Natural killer cell treated with Interleukin-12 subunit alpha and Interleukin-12 subunit beta and Interleukin-15 and Interleukin-18, amount 100 ng/mL, for 72 hours (primary cell): ENCODE measurements around the gene PDE4D. TPM values are rescaled to one million over a fixed set of nuclear protein-coding genes. Genes with fewer than 3 reads are reported as not detected.
A peak's percentile ranks its signal among the peaks of the same experiment; 100 is the strongest.

Source experiments
- ATAC-seq, 2 donors: fragments of 150-1000 bp; cut with Tn5 transposase in 1 of 2; sonication (Bioruptor Pico), chemical (Tn5 transposase) in 1 of 2; 2 replicates each; pipeline ENCODE4 v1.10.0; 2021
- DNase-seq: peaks from one replicate; pipeline ENCODE4 v3.0.0; 2022; ENCODE audit warnings: low spot score
- H3K27ac Mint-ChIP-seq, 2 donors: 1 replicate in 1 of 2; 2 replicates in 1 of 2; pipeline ENCODE4 v1.8.0; 2022; ENCODE audit warnings: mixed read lengths in 2 of 2, mild to moderate bottlenecking in 1 of 2, moderate library complexity in 1 of 2
- H3K27me3 Mint-ChIP-seq, 2 donors: 1 replicate in 1 of 2; 2 replicates in 1 of 2; pipeline ENCODE4 v1.8.0; 2022; ENCODE audit warnings: mixed read lengths in 2 of 2
- H3K36me3 Mint-ChIP-seq: one replicate; pipeline ENCODE4 v1.8.0; 2022; ENCODE audit warnings: mixed read lengths
- H3K4me1 Mint-ChIP-seq, 2 donors: 1 replicate in 1 of 2; 2 replicates in 1 of 2; pipeline ENCODE4 v1.8.0; 2022; ENCODE audit warnings: low read depth in 2 of 2, mixed read lengths in 2 of 2, mild to moderate bottlenecking in 1 of 2
- H3K4me3 Mint-ChIP-seq: one replicate; pipeline ENCODE4 v1.8.0; 2022; ENCODE audit warnings: mixed read lengths
- H3K9me3 Mint-ChIP-seq: 2 replicates; pipeline ENCODE4 v1.8.0; 2022; ENCODE audit warnings: mixed read lengths
- total RNA-seq, 2 donors: library from RNA; stranded (reverse); gene quantifications; one replicate each; pipeline ENCODE4 v1.2.3, GENCODE V29; 2022

PDE4D gene
- total RNA-seq, 2 donors from 2014 or later, result 55.0 to 80.5 TPM

DNA sequence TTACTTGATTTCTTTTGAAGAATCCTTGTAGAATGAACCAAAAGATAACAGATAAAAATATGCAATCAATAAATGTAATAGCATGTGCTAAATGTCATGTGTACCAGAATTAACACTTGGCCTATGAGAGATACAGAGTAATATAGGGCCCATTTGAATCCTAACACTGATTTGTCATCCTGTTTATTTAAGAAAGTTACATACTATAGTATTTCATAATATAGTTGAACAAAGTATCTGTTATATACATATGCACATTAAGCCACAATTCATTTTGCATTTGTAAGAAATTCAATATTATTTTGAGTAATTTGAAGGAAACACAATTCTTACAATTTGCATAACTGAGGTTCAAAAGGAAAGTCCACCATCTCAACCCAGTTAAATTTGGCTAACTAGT is 389.5 kb downstream of the PDE4D start:
- Mint-ChIP-seq H3K4me1 (peaks cover 7 to 11% of the 10 kb centered on the region in 2 donors), H3K27me3 (peaks cover 6 to 13% of the 10 kb centered on the region in 2 donors), H3K9me3 (no peaks in the 10 kb centered on the region), H3K36me3 (no peaks in the 10 kb centered on the region), H3K4me3 (no peak overlapping the region), H3K27ac (no peak overlapping the region)
- ATAC-seq, result no peak
- DNase-seq, result no peak

GRCh38 chr5:59503220-59503619 is 390.3 kb downstream of the PDE4D start:
- Mint-ChIP-seq H3K9me3 (no peaks in the 10 kb centered on the region), H3K4me3 (no peak overlapping the region), H3K4me1 (peaks cover 7 to 14% of the 10 kb centered on the region in 2 donors), H3K36me3 (no peaks in the 10 kb centered on the region), H3K27ac (no peak overlapping the region), H3K27me3 (peaks cover 6 to 18% of the 10 kb centered on the region in 2 donors)
- DNase-seq (no peak), ATAC-seq (no peak)

GRCh38 chr5:59501316-59501715 is 392.2 kb downstream of the PDE4D start:
- Mint-ChIP-seq H3K4me3 (no peak overlapping the region), H3K27me3 (peaks cover 12 to 18% of the 10 kb centered on the region in 2 donors), H3K4me1 (peaks cover 7 to 14% of the 10 kb centered on the region in 2 donors), H3K36me3 (no peaks in the 10 kb centered on the region), H3K27ac (no peak overlapping the region), H3K9me3 (no peaks in the 10 kb centered on the region)
- no peak for DNase-seq
- no peak for ATAC-seq

DNA sequence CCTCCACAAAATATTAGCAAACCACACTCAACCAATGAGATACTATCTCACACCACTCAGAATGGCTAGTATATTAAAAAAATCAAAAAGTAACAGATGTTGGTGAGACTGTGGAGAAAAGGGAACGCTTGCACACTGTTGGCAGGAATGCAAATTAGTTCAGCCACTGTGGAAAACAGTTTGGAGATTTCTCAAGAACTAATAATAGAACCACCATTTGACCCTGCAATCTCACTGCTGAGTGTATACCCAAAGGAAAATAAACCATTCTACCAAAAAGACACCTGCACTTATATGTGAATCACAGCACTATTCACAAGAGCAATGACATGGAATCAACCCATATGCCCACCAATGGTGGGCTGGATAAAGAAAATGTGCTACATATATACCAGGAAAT is 393.5 kb downstream of the PDE4D start:
- Mint-ChIP-seq H3K36me3 (no peaks in the 10 kb centered on the region), H3K4me3 (no peak overlapping the region), H3K27me3 (peaks cover 16 to 18% of the 10 kb centered on the region in 2 donors), H3K4me1 (peaks cover 6 to 12% of the 10 kb centered on the region in 2 donors), H3K9me3 (no peaks in the 10 kb centered on the region), H3K27ac (no peak overlapping the region)
- ATAC-seq (no peak), DNase-seq (no peak)

- DNase-seq (no peak), ATAC-seq (no peak)
- H3K4me1 Mint-ChIP-seq, result peaks cover 0 to 5% of the 10 kb centered on the region in 2 donors
- no peaks in the 10 kb centered on the region for H3K36me3 Mint-ChIP-seq
- no peak overlapping the region for H3K4me3 Mint-ChIP-seq
- peaks cover 18% of the 10 kb centered on the region in 2 donors for H3K27me3 Mint-ChIP-seq
- no peak overlapping the region for H3K27ac Mint-ChIP-seq
- H3K9me3 Mint-ChIP-seq, result no peaks in the 10 kb centered on the region
These were observed 396.3 kb downstream of the PDE4D start for GRCh38 chr5:59497207-59497606.

- Mint-ChIP-seq H3K9me3 (no peaks in the 10 kb centered on the region), H3K36me3 (no peaks in the 10 kb centered on the region), H3K27me3 (peaks cover 16 to 18% of the 10 kb centered on the region in 2 donors), H3K4me3 (no peak overlapping the region), H3K4me1 (peaks cover 0 to 5% of the 10 kb centered on the region in 2 donors), H3K27ac (no peak overlapping the region)
- DNase-seq (no peak), ATAC-seq (no peak)
These were observed 396.9 kb downstream of the PDE4D start for GRCh38 chr5:59496524-59497134.

DNA sequence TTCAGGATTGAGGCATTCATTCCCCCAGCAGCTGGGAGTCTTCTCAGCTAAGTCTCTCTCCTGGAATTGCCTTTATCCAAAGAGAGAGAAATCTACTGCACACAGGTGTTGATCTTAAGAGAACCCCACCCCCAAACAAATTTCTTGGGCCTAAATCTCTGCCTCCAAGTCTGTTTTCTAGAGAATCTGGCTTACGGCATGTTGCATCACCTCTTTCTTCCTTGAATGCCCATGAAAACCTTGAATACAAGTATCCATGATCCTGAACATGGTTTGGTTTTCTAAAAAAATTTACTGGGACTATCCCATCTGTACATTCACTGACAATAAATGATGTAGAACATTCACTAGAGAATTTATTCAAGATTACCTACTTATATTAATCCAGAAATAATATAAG is 401.6 kb downstream of the PDE4D start:
- no peak for DNase-seq
- no peak overlapping the region for H3K4me3 Mint-ChIP-seq
- H3K4me1 Mint-ChIP-seq, result no peaks in the 10 kb centered on the region
- no peaks in the 10 kb centered on the region for H3K9me3 Mint-ChIP-seq
- no peak for ATAC-seq
- peaks cover 0 to 9% of the 10 kb centered on the region in 2 donors for H3K27me3 Mint-ChIP-seq
- H3K36me3 Mint-ChIP-seq, result no peaks in the 10 kb centered on the region
- H3K27ac Mint-ChIP-seq, result no peak overlapping the region

DNA sequence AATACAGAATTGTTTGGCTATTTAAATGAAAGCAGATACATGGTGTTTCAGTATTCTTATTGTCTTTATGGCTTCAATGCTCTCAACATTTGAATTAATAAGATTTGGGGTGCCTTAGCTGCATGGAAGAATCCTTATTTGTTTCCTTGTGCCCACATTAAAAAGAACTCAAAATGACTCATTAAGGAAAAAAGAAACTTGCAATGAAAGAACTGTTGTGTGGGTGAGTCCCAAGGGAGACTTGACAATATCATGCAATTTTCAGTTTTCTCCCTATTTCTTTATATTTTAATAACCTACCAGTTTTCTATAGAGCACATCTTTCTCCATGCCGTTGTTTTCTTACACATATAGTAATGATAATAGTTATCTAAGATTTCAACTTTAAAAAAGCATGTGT is 404.0 kb downstream of the PDE4D start:
- H3K27ac Mint-ChIP-seq, result no peak overlapping the region
- no peak for DNase-seq
- H3K36me3 Mint-ChIP-seq, result no peaks in the 10 kb centered on the region
- no peaks in the 10 kb centered on the region for H3K9me3 Mint-ChIP-seq
- H3K27me3 Mint-ChIP-seq, result peaks cover 0 to 3% of the 10 kb centered on the region in 2 donors
- H3K4me3 Mint-ChIP-seq, result no peak overlapping the region
- ATAC-seq, result no peak
- peaks cover 0 to 3% of the 10 kb centered on the region in 2 donors for H3K4me1 Mint-ChIP-seq

- no peaks in the 10 kb centered on the region for H3K36me3 Mint-ChIP-seq
- ATAC-seq, result no peak
These were observed 405.5 kb downstream of the PDE4D start for GRCh38 chr5:59487772-59488729.

GRCh38 chr5:59487068-59487686 is 406.3 kb downstream of the PDE4D start:
- no peak overlapping the region for H3K4me3 Mint-ChIP-seq
- H3K9me3 Mint-ChIP-seq, result no peaks in the 10 kb centered on the region
- no peaks in the 10 kb centered on the region for H3K36me3 Mint-ChIP-seq
- no peak for DNase-seq
- H3K27me3 Mint-ChIP-seq, result peaks cover 0 to 3% of the 10 kb centered on the region in 2 donors
- no peak for ATAC-seq
- H3K27ac Mint-ChIP-seq, result no peak overlapping the region
- peaks cover 0 to 8% of the 10 kb centered on the region in 2 donors for H3K4me1 Mint-ChIP-seq

More at GRCh38 chr5:59487772-59488729, 405.5 kb downstream of the PDE4D start:
- DNase-seq, result no peak
- H3K4me1 Mint-ChIP-seq, result peaks cover 0 to 8% of the 10 kb centered on the region in 2 donors
- no peak overlapping the region for H3K27ac Mint-ChIP-seq
- no peak overlapping the region for H3K4me3 Mint-ChIP-seq
- no peaks in the 10 kb centered on the region for H3K9me3 Mint-ChIP-seq
- H3K27me3 Mint-ChIP-seq, result peaks cover 0 to 3% of the 10 kb centered on the region in 2 donors

DNA sequence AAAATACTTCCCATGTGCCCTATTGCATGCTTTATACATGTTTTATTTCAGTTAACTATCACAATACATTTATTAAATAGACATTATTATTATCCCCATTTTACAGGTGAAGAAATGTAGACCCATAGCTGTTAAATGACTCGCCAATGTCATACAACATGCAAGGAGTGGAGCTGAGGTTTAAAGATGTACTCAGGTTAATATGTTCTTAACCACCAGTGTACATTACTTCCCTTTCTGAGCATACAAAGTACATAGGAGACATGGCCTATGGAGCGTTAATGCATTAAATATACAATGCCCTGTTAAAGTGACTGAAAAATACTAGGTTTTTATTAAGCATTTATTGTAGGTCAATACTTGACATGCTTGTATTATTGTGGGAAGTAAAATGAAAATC is 407.0 kb downstream of the PDE4D start:
- Mint-ChIP-seq H3K9me3 (no peaks in the 10 kb centered on the region), H3K4me3 (no peak overlapping the region), H3K27ac (no peak overlapping the region), H3K27me3 (peaks cover 0 to 3% of the 10 kb centered on the region in 2 donors), H3K4me1 (peaks cover 0 to 8% of the 10 kb centered on the region in 2 donors), H3K36me3 (no peaks in the 10 kb centered on the region)
- DNase-seq (no peak), ATAC-seq (no peak)

GRCh38 chr5:59485629-59486439 is 407.7 kb downstream of the PDE4D start:
- no peak overlapping the region for H3K4me3 Mint-ChIP-seq
- H3K9me3 Mint-ChIP-seq, result no peaks in the 10 kb centered on the region
- H3K27ac Mint-ChIP-seq, result no peak overlapping the region
- ATAC-seq (no peak), DNase-seq (no peak)
- no peaks in the 10 kb centered on the region for H3K36me3 Mint-ChIP-seq
- peaks cover 0 to 3% of the 10 kb centered on the region in 2 donors for H3K27me3 Mint-ChIP-seq
- peaks cover 0 to 8% of the 10 kb centered on the region in 2 donors for H3K4me1 Mint-ChIP-seq

DNA sequence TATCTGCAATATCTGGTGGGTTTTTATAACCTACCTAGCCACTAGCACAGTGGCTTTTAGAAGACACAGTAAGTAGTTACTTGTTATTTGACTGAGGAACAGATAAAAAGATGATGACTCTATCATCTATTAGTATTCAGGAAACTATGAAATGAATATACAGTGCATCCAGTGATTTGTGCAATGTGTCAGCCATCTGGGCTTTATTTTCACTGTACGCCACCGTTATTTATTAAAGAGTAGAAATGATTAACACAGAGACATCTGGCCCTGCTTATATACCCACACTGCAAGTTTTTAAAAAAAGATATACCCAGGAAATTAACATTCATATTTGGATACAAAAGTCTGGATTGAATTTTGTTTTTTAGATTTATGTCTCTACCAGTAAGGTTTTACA is 408.4 kb downstream of the PDE4D start:
- no peaks in the 10 kb centered on the region for H3K36me3 Mint-ChIP-seq
- no peak for ATAC-seq
- peak overlapping the region in 1 of 2 donors; percentile 13 for H3K27ac Mint-ChIP-seq
- H3K9me3 Mint-ChIP-seq, result no peaks in the 10 kb centered on the region
- peak overlapping the region; percentile 11 for H3K4me3 Mint-ChIP-seq
- H3K27me3 Mint-ChIP-seq, result peaks cover 0 to 3% of the 10 kb centered on the region in 2 donors
- no peak for DNase-seq
- H3K4me1 Mint-ChIP-seq, result peaks cover 0 to 8% of the 10 kb centered on the region in 2 donors
